Loucy (cell line): ENCODE measurements around the gene LRRTM4.

Source experiments
- EZH2phosphoT487 ChIP-seq: fragments of 200-600 bp; IDR thresholded peaks from 2 replicates; pipeline ENCODE4 v1.6.1; 2018; ENCODE audit warnings: antibody characterized with exemption, mild to moderate bottlenecking, moderate library complexity, borderline replicate concordance
- TF ChIP-seq, protein P1 (sequence below): fragments of 200-600 bp; sonication (generic); conservative IDR thresholded peaks from 2 replicates; pipeline ENCODE4 v1.5.1; 2014; ENCODE audit warnings: mild to moderate bottlenecking, antibody characterized with exemption, low read length

DNA sequence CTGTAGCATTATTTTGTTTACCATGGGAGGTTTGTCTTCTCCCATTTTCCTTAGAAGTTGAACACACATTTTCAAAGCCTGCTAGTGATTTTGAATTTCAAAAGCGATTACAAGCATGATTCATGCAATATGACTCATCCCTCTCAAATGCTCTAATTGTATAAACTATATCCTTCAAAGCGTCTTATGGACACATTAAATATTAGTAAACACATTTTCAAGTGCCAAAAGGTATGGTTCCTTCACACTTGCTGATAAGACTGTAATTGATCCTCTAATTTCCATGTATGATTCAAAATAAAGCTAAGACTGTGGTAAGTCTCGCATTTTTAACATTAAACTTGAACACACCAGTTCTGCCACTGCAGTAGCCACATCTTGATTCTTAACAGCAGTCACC is 512.9 kb downstream of the LRRTM4 start:
- TF ChIP-seq, protein P1, sequence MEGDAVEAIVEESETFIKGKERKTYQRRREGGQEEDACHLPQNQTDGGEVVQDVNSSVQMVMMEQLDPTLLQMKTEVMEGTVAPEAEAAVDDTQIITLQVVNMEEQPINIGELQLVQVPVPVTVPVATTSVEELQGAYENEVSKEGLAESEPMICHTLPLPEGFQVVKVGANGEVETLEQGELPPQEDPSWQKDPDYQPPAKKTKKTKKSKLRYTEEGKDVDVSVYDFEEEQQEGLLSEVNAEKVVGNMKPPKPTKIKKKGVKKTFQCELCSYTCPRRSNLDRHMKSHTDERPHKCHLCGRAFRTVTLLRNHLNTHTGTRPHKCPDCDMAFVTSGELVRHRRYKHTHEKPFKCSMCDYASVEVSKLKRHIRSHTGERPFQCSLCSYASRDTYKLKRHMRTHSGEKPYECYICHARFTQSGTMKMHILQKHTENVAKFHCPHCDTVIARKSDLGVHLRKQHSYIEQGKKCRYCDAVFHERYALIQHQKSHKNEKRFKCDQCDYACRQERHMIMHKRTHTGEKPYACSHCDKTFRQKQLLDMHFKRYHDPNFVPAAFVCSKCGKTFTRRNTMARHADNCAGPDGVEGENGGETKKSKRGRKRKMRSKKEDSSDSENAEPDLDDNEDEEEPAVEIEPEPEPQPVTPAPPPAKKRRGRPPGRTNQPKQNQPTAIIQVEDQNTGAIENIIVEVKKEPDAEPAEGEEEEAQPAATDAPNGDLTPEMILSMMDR = no peak
- no peak for TF ChIP-seq EZH2phosphoT487
